DND-41 (cell line): ENCODE results near the gene AUTS2.

Source experiments
- CTCF ChIP-seq: IDR thresholded peaks from 2 replicates; pipeline ENCODE4 v1.5.1; 2012; ENCODE audit warnings: borderline replicate concordance, low read length, moderate library complexity, mild to moderate bottlenecking; ENCODE audit not compliant: poor library complexity, severe bottlenecking; ENCODE audit errors: extremely low read depth
- EZH2 ChIP-seq: IDR thresholded peaks from 3 replicates; pipeline ENCODE4 v1.6.1; 2012; ENCODE audit warnings: borderline replicate concordance, low read depth, mild to moderate bottlenecking, moderate library complexity, low read length, inconsistent platforms; ENCODE audit not compliant: severe bottlenecking

GRCh38 chr7:70808876-70809275 is 1210.6 kb downstream of the AUTS2 start:
- TF ChIP-seq CTCF, result no peak
- no peak for TF ChIP-seq EZH2
